ENCODE data around the gene RRAGD.

RRAGD gene

DNA sequence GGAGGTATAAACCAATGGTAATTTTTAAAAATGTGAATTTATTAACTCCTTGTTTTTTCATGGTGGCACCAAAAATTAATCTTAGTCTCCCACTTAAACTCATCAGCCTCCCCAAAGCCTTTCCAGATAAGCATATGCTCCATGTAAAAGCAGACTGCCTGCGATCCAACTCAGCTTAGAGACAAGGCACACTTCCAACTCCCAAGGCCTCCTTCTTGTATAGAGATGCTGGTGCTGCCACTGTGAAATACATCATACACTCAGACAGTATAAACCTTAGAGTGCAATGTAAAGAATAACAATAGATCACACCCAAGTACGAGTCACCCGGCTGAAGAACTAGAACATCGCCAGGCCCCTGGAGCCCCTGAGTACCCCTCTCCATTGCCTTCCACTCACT lies 22.9 kb upstream of the RRAGD start:
- no peak for DNase-seq (ENCODE audit: low read depth)
- H3K4me3 ChIP-seq (ENCODE audit: low read depth, low read length): no peak overlapping the region
- TF ChIP-seq, protein P1, sequence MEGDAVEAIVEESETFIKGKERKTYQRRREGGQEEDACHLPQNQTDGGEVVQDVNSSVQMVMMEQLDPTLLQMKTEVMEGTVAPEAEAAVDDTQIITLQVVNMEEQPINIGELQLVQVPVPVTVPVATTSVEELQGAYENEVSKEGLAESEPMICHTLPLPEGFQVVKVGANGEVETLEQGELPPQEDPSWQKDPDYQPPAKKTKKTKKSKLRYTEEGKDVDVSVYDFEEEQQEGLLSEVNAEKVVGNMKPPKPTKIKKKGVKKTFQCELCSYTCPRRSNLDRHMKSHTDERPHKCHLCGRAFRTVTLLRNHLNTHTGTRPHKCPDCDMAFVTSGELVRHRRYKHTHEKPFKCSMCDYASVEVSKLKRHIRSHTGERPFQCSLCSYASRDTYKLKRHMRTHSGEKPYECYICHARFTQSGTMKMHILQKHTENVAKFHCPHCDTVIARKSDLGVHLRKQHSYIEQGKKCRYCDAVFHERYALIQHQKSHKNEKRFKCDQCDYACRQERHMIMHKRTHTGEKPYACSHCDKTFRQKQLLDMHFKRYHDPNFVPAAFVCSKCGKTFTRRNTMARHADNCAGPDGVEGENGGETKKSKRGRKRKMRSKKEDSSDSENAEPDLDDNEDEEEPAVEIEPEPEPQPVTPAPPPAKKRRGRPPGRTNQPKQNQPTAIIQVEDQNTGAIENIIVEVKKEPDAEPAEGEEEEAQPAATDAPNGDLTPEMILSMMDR (IDR thresholded peaks at IDR 0.05; ENCODE audit: low read depth, low read length, missing control alignments): no peak
- in situ Hi-C loops (cut with HindIII; ENCODE audit: low sequenced_read_pairs): loop anchor here (10.0 to 25.0 kb wide), 2 partner anchors 200 to 327 kb away; partner anchors contain the start of gene LYRM2

DNA sequence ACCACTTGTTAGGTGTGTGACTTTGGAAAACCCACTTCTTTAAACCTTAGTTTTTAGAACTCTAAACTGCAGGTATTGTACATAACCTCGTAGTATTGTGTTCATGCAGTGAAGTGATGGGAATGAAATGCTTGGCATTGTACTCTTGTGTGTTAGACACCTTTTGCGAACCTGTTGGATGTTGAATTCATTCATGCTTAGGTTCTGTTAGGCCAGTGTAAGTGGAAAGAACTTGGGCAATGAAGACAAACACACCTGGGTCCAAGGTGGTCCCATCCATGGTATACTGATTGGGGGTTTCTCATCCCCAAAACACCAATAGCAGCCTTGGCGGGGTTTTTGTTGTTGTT lies 22.1 kb upstream of the RRAGD start:
- DNase-seq (ENCODE audit: low read depth): no peak
- H3K4me3 ChIP-seq (ENCODE audit: low read depth, low read length): no peak overlapping the region
- TF ChIP-seq, protein P1 (IDR thresholded peaks at IDR 0.05; ENCODE audit: low read depth, low read length, missing control alignments): no peak
- in situ Hi-C loops (cut with HindIII; ENCODE audit: low sequenced_read_pairs): loop anchor here (10.0 to 25.0 kb wide), 2 partner anchors 201 to 328 kb away; partner anchors contain the start of gene LYRM2

DNA sequence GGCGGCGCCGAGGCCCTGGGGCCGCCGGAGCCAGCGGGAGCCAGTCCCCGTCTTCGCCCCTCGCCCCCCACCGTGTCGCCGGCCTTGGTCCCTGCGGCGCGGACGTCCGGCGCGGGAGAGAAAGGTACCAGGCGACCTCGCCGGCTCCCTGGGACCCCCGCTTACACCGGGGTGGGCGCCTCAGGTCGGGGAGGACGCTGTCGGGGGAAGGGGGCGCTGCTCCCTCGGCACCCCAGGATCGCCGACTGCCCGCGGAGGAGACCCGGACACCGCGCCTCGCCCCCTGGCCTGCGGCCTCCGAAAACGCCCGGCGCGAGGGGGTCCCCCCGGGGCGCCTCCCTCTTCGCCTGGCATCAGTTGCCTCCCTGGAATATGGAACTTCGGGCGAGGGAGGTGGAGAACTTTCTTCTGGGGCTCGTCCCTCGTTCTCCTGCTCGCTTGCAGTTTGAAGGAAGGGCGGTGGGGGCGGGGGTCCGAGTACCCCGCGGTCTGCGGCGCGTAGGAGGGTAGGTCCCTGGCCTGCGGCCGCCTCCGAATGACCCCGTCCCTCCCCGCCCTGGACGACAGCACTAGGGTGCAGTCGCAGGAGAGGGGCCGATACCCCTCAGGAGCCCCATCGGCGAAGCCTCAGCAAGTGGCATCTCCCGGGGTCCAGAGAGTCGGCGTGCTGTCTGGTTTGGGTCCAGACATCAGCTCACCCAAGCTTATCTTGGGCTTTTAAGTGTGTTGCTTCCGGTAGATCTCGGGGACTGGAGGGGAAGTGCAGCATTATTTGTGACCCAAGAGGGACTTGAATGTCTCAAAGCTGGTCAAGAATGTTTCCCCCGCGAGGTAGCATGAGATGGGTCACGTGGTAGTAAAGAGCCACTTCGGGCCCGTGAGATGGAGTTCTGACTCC lies 21.4 kb upstream of the RRAGD start:
- TF ChIP-seq, protein P1 (IDR thresholded peaks at IDR 0.05; ENCODE audit: low read depth, low read length, missing control alignments): no peak
- no peak for DNase-seq (ENCODE audit: low read depth)
- peak overlapping the region; percentile 59 for H3K4me3 ChIP-seq (ENCODE audit: low read depth, low read length)
- in situ Hi-C loops (cut with HindIII; ENCODE audit: low sequenced_read_pairs): loop anchor here (10.0 to 25.0 kb wide), 2 partner anchors 201 to 329 kb away; partner anchors contain the start of gene LYRM2

DNA sequence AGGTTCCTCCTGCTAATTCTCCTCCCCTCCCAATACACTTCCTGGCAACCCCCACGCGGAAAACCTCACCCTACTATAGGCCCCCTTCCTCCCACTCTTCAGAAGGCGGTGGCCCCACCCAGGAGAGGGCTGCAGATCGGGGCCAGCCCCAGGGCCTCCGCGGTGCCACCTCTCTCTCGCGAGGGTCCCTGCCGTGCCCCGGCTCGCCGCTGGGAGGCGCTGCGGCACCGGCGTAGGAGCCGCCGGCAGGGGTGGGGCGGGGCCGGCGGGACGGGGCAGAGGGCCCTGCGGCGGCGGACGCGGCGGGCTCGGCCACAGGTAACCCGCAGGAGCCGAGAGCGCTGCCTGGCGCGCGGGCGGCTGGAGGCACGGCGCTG lies 20.8 kb upstream of the RRAGD start, which contains the start of gene ANKRD6:
Gene ANKRD6 (plus strand): TSS at position 278 of the 377 bp plus-strand sequence. CDS start 133,825 bp downstream, outside the sequence.
- DNase-seq (ENCODE audit: low read depth): no peak
- in situ Hi-C loops (cut with HindIII; ENCODE audit: low sequenced_read_pairs): loop anchor here (10.0 to 25.0 kb wide), 2 partner anchors 202 to 329 kb away; partner anchors contain the start of gene LYRM2
- TF ChIP-seq, protein P1 (IDR thresholded peaks at IDR 0.05; ENCODE audit: low read depth, low read length, missing control alignments): peak; percentile 74
- H3K4me3 ChIP-seq (ENCODE audit: low read depth, low read length): peak within 1 kb of the TSS; percentile 59

DNA sequence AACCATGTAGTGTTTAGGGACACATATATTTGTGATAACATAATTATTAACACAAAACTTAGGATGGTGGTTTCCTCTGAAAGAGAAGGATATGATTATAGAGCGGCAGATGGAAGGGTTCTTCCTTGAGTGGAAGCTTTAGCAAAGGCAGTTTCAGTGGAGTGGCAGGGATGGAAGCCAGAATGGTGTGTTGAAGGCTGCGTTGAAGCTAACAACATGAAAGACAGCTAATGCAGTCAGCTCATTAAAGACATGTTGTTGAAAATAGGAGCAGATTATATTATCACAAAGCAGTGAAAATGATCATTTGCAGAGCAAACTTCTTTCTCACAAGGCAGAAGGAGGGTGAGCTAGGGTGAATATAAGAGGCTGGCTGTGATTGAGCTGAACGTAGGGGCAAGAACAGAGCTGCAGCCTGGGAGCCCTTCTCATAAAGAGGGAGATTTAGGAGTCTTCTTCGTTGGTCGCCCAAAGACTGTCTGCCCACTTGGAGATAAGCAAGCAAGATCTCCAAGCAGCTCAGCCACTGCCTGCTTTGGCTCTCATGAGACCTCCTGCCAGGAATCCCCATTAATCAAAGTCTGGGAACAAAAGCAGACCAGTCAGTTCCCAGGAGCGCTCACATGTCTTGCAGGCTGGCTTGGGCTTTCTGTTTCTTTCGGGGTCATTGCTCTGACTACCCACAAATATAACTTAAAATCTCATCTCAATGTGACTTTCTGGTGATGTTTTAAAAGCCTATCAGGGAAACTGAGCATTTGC lies 18.3 kb upstream of the RRAGD start:
- in situ Hi-C loops (cut with HindIII; ENCODE audit: low sequenced_read_pairs): loop anchor here (10.0 to 25.0 kb wide), 2 partner anchors 204 to 332 kb away; partner anchors contain the start of gene LYRM2
- DNase-seq (ENCODE audit: low read depth): peak; percentile 73
- no peak overlapping the region for H3K4me3 ChIP-seq (ENCODE audit: low read depth, low read length)
- TF ChIP-seq, protein P1 (IDR thresholded peaks at IDR 0.05; ENCODE audit: low read depth, low read length, missing control alignments): no peak

DNA sequence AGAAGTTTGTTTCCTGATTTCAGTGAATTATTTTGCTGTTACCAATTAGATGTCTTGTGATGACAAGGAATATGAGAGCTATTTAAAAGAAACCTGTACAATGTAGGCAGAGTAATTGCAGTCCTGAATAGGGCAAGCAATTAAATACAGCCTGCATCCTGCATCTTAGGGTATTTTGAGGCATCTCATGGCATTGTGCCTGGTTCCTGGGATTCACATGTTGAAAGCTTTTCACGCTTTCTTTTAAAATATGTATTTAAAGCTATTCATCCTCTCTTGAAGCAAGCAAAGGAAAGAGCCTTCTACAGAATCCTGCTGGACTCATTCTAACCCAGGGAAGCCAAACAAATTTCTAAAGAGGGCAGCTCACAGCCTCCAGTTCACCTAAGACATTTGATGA lies 4.7 kb upstream of the RRAGD start:
- no peak for DNase-seq (ENCODE audit: low read depth)
- in situ Hi-C loops (cut with HindIII; ENCODE audit: low sequenced_read_pairs): no loop called here
- H3K4me3 ChIP-seq (ENCODE audit: low read depth, low read length): no peak overlapping the region
- TF ChIP-seq, protein P1 (IDR thresholded peaks at IDR 0.05; ENCODE audit: low read depth, low read length, missing control alignments): no peak
